Stimulated activated CD4-positive, alpha-beta T cell treated with anti-CD3 and anti-CD28 coated beads, Interleukin-1b, Interleukin-23, amount 100 ng/mL, for 4 hours (primary cell): ENCODE results near the gene GPAM.
"Not testable (repeated sequence)": the region's sequence is repeated elsewhere in the genome, so short reads cannot be mapped to it uniquely, and the experiment has no call there.

Experiments
- DNase-seq, 2 donors: peaks; one replicate each; pipeline ENCODE4 v3.0.0-alpha.2; 2020; ENCODE audit warnings: low read depth in 2 of 2

Gene GPAM

DNA sequence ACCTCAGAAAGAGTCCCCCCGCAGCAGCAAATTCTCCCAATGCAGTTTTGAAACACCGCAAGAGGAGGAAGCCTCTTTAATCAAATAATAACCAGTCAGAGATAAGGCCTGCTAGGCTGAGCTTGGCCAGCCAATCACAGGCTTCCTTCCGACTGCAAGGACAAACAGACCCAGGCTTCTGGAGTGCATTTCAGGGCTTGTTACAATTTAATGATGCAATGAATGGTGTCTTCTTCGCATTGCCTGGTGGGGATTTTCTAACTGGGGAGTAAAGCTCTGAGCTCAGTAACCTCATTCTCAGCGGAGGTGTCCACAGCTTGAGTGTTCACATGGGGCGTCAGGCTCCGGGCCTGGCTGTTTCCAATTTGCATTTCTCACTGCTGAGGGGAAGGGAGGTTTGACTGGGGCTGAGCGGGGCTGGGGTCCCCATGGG lies 31.8 kb upstream of the GPAM start:
- no peak for DNase-seq

DNA sequence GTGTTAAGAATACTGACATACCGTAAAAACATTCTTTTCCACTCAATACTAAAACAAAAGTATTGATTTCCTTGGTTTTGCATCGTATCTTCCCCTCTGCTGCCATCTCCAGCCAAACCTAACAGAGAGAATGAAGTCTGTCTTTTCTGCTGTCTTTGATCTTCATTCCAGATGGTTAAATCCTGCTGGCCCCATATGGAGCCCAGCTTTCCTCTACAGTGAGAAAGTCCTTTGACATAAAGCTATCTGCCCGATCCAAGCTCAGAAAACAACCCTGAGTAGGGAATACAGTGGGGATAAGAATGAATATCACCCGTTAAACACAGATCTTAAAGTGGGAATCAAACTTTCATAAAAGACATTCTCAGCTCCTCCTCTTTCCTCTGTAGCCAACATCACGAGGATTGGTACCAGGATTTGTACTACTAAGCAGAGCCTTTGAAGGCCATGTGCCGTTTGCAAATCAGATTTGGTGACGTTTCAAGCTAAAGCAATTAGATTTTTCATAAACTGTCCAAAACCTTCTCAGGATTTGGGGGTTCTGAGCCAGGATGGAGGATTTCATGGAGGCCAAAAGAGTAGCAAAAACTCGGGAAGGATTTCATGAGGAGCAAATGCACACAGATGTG lies 30.8 kb upstream of the GPAM start:
- no peak for DNase-seq

DNA sequence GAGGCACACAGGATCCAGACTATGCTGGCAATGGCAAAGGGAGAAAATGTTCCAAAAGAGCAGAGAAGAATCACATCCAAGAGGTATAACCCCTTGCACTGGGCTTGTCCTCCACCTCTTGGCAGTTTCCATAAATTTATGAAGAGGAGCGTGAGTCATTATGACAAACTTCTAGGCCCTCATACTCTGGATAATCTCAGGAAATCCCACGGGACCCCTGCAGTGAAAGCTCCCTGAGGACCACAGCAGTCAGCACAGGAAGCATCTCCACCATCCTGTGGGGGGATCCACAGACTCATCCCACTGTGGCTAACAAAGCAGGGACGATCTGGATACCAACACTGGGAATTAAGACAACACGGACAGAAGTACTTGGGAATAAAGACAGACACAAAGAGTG lies 30.3 kb upstream of the GPAM start:
- no peak for DNase-seq

DNA sequence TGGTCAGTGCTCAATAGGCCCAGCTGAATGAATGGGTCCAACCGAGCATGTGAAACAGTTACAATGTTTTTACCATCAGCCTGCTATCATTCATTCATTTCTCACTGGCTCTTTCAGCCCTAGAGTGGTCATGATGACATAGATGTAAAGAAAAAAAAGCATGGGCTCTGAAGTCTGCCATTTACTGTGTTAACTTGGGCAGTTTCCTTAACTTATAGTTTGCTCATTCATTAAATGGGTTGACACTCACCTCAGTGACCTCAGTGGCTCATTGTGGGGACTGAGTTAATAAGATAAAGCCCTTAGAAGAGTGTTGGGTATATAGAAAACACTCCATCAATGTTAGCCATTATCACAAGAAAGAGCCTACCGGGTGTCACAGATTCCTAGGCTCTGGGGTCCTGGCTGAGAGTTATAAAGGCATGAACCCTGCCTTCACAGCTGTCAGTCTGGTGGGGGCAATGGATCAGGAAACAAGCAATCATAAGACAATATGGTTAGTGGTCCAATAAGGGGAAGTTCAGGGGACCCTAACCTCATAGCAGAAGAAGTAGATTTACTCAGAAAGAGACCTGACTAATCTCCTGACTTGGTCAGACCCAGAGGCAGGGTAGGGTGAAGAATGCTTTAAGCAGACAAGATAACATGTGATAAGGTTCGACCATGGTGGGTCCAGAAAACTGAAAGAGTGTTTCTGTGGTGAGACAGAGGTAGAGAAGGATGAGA lies 29.7 kb upstream of the GPAM start:
- no peak for DNase-seq

DNA sequence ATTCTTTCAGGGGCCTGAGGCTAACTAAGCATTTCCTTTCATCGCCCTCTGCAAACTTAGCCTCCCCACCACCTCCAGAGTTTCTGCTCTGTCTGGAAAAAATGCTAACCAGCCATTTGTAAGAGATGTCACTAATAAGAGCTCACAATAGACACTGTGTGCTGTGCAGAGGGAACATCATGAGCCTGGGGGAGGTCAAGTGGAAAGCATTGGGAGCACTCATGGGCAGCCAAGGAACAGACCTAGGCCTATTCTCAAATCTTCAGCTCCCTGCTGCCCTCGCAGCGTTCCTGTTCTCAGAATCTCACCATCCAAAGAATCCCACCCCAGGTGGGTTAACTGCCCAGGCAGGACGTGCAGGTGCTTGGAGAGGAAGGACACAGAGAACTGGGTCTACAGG lies 27.1 kb upstream of the GPAM start:
- DNase-seq = no peak

DNA sequence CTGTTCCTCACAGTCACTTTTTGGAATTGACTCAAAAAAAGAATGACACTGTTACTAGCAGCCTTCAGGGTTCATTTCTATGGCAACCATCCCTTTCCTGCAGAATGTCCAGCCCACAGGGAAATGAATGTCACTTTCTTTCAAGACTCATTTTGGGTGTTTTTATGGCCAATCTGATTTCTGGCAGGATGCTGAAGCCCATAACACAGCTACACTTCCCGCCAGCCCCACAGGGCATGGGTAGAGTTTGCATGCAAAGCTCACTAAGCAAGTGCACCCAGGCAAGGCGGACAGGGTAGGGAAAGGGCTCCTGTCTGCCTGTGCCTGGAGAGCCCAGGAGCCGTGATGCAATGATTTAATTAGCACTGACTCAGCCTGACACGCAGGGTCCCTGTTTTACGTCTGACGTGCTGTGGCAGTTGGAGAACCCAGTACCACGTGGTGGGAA lies 26.1 kb upstream of the GPAM start:
- DNase-seq = no peak

DNA sequence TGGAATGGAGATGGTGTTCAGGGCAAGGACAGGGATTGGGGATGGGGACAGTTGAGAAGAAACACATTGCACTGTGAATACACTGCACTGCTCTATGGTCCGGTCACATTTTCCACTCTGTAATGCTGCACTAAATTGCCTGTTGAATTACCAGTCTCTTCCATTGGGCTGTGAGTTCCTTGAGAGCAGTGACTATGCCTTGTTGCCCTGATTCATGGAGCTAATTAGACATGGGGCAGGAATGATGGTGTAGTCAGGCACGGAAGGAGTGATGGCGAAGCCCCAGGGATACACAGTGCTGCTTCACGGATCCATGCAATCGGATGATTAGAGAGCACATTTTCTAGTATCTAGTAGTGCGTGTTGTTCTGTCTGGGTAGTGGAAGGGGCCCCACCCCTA lies 25.4 kb upstream of the GPAM start:
- no peak for DNase-seq

DNA sequence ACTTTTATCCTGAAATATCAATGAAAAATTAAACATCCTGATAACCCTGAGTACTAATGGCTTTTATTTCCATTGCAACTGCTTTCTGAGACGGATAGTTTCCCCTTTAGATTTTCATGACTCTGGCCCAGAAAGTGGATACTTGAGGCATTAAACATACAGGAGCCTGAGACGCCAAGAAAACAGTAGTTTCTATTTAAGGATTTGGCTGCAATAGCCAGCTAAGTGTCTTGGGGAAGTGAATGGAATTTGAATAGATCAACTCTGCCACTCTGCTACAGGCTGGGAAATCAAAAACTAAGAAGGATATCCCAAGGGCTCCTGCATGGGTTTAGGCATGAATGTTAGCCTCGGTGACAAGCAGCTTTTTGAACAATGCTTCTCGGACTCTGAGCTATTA lies 24.7 kb upstream of the GPAM start:
- no peak for DNase-seq

DNA sequence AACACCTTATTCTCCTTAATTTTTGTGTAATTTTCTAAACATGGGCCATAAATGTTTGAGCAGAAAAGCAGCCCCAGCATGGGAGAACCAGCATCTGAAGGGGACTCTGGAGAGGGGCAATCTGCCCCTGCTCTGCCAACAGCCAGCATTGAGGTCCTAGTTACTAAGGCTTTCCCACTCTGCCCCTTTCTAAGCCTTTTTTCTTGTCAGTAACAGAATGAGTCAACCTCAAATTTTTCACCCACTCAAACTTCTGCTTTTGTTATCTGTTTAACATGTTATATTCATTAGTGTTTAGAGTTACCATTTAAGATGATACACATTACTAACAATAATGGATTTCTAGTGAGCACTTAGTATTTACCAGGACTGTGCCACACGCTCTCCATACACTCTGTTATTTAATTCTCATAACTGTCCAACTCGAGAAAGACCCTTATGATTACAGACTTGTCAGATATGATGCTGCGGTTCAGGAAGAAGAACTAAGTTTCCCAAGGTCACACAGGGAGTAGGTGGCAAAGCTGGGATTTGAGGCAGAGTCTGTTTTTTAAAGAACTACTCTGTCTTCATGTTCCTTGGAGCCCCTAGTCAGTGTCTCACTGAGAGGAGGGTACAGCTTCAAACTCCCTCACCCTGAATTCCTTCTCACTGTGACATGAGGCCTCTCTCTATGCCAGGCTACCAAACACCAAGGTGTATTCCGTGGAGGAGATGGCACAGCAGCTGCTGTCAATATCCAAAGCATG lies 19.9 kb upstream of the GPAM start:
- no peak for DNase-seq

DNA sequence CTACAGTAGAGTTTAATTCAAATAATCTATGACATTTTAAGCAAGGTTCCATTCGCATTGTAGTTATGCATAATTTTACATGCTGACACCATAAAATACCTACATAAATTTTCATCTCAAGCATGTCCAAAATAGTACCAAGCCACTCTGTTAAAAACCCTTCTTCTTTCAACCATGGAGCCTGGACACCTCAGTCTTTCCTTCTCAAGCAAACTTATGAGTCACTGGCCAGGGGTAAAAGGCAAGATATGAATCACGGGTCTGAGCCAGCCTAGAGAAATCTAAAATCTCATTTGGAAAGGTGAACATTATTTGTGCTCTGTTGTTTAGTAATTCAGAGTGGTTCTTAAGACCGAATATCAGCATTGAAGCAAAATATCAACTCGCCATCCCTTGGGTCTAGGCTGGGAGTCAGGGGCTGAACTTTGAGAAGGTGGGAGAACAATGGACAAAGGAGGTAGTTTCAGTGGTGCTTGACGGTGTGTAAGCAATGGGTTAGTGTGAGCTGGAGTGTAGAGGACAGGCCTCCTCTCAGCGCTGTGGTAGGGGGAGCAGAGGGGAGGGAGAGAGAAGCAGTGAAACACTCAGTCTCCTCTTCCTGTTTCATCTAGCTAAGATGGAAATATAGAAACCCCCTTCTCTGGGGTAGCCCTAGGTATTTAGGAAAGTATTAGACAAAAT lies 19.1 kb upstream of the GPAM start:
- DNase-seq = no peak

DNA sequence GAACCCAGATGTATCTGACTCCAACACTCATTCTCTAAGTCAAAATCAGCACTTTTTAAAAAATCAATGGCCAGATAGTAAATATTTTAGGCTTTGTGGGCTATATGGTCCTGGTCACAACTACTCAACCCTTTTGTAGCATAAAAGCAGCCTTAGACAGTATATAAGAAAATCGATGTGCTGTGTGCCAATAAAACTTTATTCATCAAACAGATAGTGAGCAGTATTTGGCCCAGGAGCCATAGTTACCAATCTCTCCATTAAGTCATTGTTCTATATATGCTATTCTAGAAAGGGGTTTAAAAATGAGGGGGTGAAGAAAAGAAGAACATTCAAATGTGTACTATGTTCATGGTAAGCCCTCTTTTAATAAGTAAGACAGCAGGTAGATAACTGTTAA lies 18.5 kb upstream of the GPAM start:
- DNase-seq = no peak

DNA sequence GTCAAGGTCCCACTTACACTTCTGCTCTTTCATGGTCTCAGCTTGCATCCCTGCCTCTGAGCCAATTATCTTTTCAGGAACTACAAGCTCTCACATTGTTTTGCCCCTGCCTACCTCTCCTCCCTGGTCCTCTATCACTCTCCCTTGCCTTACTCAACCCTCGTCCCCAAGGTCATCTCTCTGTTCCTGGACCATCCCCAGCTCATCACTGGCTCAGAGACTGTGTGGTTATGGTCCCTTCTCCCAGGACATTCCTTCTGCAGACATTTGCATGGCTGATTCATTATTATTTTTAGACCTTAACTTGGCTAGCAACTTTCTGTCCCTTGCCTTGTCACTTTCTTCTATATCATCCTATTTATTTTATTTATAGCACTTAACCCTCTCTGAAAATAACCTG lies 17.8 kb upstream of the GPAM start:
- DNase-seq = no peak

DNA sequence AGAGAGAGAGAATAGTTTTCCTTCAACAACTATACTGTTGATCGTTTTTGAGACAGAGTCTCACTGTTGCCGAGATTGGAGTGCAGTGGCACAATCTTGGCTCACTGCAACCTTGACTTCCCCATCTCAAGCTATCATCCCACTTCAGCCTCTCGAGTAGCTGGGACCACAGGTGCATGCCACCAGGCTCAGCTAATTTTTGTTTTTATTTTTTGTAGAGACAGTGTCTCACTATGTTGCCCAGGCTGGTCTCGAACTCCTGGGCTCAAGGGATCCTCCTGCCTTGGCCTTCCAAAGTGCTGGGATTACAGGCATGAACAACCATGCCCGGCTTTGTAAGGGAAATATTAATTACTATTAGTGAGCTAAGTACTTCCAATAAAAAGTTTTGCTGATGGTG lies 16.7 kb upstream of the GPAM start:
- not testable (repeated sequence) for DNase-seq

DNA sequence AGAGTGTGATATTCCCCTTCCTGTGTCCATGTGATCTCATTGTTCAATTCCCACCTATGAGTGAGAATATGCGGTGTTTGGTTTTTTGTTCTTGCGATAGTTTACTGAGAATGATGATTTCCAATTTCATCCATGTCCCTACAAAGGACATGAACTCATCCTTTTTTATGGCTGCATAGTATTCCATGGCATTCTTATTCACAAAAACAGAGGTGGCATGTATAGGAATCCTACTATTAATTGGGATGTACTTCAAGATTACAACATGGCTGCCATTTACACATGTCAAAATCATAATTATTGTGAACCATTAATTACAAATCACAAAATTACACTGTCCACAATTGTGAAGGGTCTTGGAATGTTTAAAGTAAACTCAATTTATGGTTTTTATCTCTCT lies 14.1 kb upstream of the GPAM start:
- not testable (repeated sequence) for DNase-seq

DNA sequence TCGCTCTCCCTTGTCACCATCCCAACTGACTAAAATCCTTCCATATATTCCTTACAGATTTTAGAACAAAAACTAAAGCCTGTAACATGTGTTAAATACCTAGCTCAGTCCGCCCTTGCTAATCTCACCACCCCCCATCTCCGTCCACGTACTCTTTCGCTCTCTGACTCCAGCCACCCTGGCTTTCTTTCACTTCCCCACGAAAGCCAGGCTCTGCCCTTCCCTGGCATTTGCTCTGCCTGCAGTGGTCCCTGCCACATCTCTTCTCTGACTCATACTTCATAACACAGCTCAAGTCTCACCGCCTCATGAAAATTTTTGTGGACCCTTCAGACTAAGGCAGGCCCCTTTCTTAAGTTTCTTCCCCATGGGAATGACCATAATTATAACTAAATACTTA lies 11.7 kb upstream of the GPAM start:
- DNase-seq = no peak

DNA sequence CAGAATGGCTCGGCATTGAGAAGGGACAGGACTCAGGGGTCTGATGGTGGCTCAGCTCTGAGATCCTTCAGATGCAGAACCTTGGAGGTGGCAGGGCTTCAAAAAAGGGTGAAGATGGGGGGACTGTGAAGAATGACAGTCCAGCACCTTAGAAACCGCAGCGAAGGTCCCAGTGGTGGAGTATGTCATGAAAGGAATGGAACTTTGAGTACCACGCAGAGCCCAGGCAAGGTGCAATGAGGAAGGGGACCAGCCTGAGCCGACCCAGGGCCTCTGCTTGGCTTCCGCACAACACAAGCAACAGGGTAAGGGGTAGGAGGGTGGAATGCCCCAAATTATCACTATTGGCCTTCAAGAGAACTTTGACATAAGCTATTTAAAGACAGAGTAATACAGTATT lies 8.2 kb upstream of the GPAM start:
- DNase-seq = no peak

DNA sequence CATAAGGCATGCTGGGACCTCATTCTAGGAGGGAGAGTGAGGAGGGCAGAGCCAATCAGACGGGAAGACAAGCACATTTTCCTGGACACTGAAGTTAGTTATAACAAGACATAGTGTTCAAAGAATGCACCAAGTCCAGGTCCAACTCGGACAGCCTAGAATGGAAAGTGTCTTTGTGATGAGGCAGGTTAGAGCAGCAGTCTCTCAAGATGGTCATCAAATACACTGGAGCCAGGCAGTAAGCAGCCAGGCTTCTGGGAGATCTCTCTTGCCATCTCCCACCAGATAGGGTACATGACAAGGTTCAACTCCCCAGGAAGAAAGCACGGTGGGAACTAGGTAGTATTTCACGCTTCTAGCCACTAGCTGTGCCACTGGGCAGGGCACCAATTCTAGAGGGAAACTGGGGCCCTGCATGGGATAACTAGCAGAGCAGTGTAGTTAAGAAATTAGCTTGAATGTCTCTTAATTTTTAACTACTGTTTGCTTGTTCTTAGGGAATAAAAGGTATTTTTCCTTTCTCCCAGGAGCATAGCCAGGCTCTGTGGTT lies 7.6 kb upstream of the GPAM start:
- no peak for DNase-seq

DNA sequence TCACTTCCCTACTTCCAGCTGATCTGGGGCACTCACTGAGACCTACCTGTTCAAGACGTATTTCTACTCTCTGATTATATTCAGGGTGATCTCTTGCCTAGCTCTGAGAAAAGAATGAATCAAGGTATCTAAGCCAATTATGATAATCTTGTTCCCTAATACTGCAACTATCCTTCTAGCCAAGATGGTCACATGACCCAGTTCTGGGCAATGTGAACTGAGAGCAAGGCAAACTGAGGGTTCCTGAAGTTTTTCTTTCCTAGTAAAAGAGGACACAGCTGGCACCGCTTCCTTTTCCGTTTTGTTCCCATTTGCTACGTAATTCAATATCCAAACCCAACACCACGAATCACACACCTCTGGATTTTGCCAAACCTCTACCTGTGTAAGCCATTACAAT lies 5.9 kb upstream of the GPAM start:
- no peak for DNase-seq

DNA sequence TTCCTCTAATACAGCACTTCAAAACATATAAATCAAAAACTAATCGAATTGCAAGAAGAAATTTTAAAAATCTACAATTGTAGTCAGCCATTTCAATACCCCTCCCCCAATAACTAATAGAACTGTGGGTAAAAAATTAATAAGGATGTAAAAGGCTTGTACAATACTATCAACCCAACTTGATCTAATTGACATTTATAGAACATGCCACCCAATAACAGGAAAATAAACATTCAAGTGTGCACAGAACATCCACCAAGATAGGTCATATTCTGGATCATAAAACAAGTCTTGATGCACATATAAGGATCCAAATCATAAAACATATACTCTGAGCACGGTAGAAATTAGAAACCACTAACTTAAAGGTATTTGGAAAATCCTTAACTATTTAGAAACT lies 4.0 kb upstream of the GPAM start:
- no peak for DNase-seq

DNA sequence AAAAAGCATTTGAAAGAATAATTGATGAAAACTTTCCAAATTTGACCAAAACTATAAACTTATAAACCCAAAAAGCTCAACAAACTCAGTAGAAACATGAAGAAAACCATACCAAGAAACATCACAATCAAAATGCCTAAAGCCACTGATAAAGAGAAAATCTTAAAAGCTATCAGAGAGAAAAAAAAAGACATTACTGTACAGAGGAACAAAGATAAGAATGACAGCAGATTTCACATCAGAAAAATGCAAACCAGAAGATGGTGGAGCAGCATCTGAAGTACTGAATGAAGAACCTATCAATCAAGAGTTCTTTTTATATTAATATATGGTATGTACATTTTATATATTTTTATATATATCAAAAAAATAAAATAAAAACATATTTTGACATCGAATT lies 2.4 kb upstream of the GPAM start:
- DNase-seq = no peak

DNA sequence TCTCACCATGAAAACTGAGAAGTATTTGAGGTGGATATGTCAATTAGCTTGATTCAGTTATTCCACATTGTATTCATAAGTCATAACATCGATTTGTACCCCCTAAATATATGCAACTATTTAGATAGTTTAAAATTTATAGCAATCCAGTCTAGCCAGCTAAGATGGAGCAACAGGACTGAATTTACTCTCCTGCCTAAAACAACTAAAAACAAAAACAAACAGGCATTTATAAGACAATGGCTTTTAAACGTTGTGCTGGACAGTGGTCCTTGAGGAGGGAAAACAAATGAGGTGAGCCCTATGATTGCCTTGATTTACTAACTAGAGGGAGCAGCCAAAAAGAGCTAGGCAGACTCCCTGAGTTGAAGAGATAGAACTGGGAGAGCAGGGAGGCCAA lies 814 bp upstream of the GPAM start:
- no peak for DNase-seq

DNA sequence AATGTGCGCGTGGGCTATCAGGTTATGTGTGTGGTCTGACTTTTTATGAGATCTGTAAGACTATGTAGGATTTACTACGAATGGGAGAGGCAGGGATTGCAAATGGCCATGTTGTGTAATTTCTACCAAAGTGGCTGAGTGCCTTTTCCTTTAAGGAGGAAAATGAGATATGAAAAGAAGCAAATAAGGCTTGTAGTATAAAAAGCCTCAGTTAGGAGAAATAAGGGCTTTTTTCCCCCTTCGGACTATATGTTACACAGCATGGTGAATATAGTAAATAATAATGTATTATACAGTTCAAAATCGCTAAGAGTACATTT lies 447 bp upstream of the GPAM start:
- no peak for DNase-seq
